BLaER1 treated with 17β-estradiol and CSF1 and Interleukin-3, amounts not matched to agents 10 nM and 100 nM (cell line): ENCODE data around the gene INS.

Experiments used
- H3K27ac ChIP-seq, 11 experiments: shearing (Covaris generic); formaldehyde crosslinking; 2 replicates each; pipeline ENCODE4 v1.8.1; 2022
- H3K27me3 ChIP-seq, 11 experiments: shearing (Covaris generic); formaldehyde crosslinking; 2 replicates each; pipeline ENCODE4 v1.8.1; 2022
- H3K36me3 ChIP-seq, 11 experiments: shearing (Covaris generic); formaldehyde crosslinking; 2 replicates each; pipeline ENCODE4 v1.8.1; 2022
- H3K4me1 ChIP-seq, 10 experiments: shearing (Covaris generic); formaldehyde crosslinking; 2 replicates each; pipeline ENCODE4 v1.8.1; 2022
- H3K4me2 ChIP-seq, 11 experiments: shearing (Covaris generic); formaldehyde crosslinking; 2 replicates each; pipeline ENCODE4 v1.8.1; 2022
- H3K4me3 ChIP-seq, 10 experiments: shearing (Covaris generic); formaldehyde crosslinking; 2 replicates each; pipeline ENCODE4 v1.8.1; 2022
- H3K9ac ChIP-seq, 11 experiments: shearing (Covaris generic); formaldehyde crosslinking; 2 replicates each; pipeline ENCODE4 v1.8.1; 2022
- H3K9me3 ChIP-seq, 11 experiments: shearing (Covaris generic); formaldehyde crosslinking; replicated peaks in 1 of 11; 2 replicates each; pipeline ENCODE4 v1.8.1; 2022
- H4K20me1 ChIP-seq, 11 experiments: shearing (Covaris generic); formaldehyde crosslinking; 2 replicates each; pipeline ENCODE4 v1.8.1; 2022
- Cebpa-rat ChIP-seq, 11 experiments: shearing (Covaris generic); IDR thresholded peaks; 2 replicates each; pipeline ENCODE4 v1.8.1; 2022

The INS gene

DNA sequence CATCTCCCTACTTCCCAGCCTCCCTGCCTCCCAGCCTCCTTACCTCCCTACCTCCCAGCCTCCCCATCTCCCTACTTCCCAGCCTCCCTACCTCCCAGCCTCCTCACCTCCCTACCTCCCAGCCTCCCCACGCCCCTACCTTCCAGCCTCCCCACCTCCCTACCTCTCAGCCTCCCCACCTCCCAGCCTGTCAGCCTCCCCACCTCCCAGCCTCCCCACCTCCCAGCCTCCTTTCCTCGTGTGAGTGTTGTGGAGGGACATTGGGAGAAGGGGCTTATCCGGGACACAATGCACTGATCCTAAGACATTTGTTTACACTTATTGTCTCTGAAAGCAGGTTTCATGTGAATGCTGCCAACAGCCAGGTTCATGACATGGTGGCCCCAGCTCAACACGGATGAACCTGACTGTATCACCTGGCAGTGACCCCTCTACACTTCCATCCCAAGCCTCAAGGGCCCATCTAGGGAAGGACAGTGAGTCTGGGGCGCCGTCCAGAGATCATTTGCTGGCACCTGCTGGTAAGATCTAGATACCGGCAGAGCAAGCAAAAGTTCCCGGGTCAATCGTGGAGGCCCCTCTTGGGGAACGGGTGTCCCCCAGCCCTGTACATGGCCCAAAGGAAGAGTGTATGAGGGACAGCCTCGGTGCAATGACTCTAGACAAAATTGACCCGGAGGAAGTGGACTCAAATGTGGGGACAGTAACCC is 45.1 kb upstream of the INS start:
- no peak overlapping the region for H3K4me2 ChIP-seq
- H3K4me3 ChIP-seq: no peak overlapping the region
- no peaks in the 10 kb centered on the region for H3K36me3 ChIP-seq
- H3K27me3 ChIP-seq: no peaks in the 10 kb centered on the region
- TF ChIP-seq Cebpa-rat (IDR thresholded peaks at IDR 0.05): no peak
- no peak overlapping the region for H3K27ac ChIP-seq
- peaks cover 0 to 14% (median 0%) of the 10 kb centered on the region in 11 experiments; a peak in 2 of 22 replicates for H4K20me1 ChIP-seq
- H3K4me1 ChIP-seq: peaks cover 0 to 24% (median 19%) of the 10 kb centered on the region in 10 experiments; a peak in 15 of 20 replicates
- peaks cover 0 to 8% (median 3%) of the 10 kb centered on the region in 11 experiments; a peak in 5 of 22 replicates for H3K9me3 ChIP-seq
- no peak overlapping the region for H3K9ac ChIP-seq

DNA sequence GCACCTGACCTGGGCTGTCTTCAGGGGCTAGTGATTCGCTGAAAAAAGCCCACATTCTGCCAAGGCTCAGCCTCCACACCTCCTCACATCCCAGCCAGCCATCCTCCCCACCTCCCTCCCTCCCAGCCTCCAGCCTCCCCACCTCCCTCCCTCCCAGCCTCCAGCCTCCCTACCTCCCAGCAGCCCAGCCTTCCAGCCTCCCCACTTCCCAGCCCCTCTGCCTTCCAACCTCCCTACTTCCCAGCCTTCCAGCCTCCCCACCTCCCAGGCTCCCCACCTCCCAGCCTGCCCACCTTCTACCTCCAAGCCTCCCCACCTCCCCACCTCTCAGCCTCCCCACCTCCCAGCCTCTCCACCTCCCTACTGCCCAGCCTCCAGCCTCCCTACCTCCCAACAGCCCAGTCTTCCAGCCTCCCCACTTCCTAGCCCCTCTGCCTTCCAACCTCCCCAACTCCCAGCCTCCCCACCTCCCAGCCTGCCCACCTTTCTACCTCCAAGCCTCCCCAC is 44.3 kb upstream of the INS start:
- H4K20me1 ChIP-seq: peaks cover 0 to 12% (median 0%) of the 10 kb centered on the region in 11 experiments; a peak in 1 of 22 replicates
- no peak for TF ChIP-seq Cebpa-rat (IDR thresholded peaks at IDR 0.05)
- H3K9me3 ChIP-seq: peaks cover 0 to 16% (median 5%) of the 10 kb centered on the region in 11 experiments; a peak in 5 of 22 replicates
- no peaks in the 10 kb centered on the region for H3K36me3 ChIP-seq
- no peak overlapping the region for H3K4me2 ChIP-seq
- H3K4me3 ChIP-seq: no peak overlapping the region
- H3K9ac ChIP-seq: no peak overlapping the region
- peaks cover 0 to 24% (median 19%) of the 10 kb centered on the region in 10 experiments; a peak in 15 of 20 replicates for H3K4me1 ChIP-seq
- no peaks in the 10 kb centered on the region for H3K27me3 ChIP-seq
- no peak overlapping the region for H3K27ac ChIP-seq

GRCh38 chr11:2204361-2205213 is 43.6 kb upstream of the INS start:
- H3K36me3 ChIP-seq: no peaks in the 10 kb centered on the region
- no peak overlapping the region for H3K4me2 ChIP-seq
- peaks cover 0 to 24% (median 19%) of the 10 kb centered on the region in 10 experiments; a peak in 15 of 20 replicates for H3K4me1 ChIP-seq
- peaks cover 0 to 7% (median 0%) of the 10 kb centered on the region in 11 experiments; a peak in 2 of 22 replicates for H4K20me1 ChIP-seq
- H3K9me3 ChIP-seq: peaks cover 0 to 17% (median 5%) of the 10 kb centered on the region in 11 experiments; a peak in 5 of 22 replicates
- H3K27ac ChIP-seq: no peak overlapping the region
- no peak overlapping the region for H3K9ac ChIP-seq
- no peaks in the 10 kb centered on the region for H3K27me3 ChIP-seq
- no peak for TF ChIP-seq Cebpa-rat (IDR thresholded peaks at IDR 0.05)
- H3K4me3 ChIP-seq: no peak overlapping the region

- no peak overlapping the region for H3K4me3 ChIP-seq
- peak overlapping the region in 8 of 11 experiments; percentile 56 to 77 (median 65); a peak in 9 of 22 replicates for H3K4me2 ChIP-seq
- peaks cover 7 to 33% (median 28%) of the 10 kb centered on the region in 10 experiments; a peak in 19 of 20 replicates for H3K4me1 ChIP-seq
- H4K20me1 ChIP-seq: peaks cover 0 to 7% (median 0%) of the 10 kb centered on the region in 11 experiments; a peak in 2 of 22 replicates
- TF ChIP-seq Cebpa-rat (IDR thresholded peaks at IDR 0.05): no peak
- H3K27me3 ChIP-seq: no peaks in the 10 kb centered on the region
- H3K9me3 ChIP-seq: peaks cover 0 to 17% (median 5%) of the 10 kb centered on the region in 11 experiments; a peak in 5 of 22 replicates
- peak overlapping the region in 2 of 11 experiments; percentile 14 to 16; a peak in 2 of 22 replicates for H3K9ac ChIP-seq
- no peaks in the 10 kb centered on the region for H3K36me3 ChIP-seq
- peak overlapping the region in 1 of 11 experiments; percentile 21; a peak in 1 of 22 replicates for H3K27ac ChIP-seq
Observed at GRCh38 chr11:2203440-2204259, 42.6 kb upstream of the INS start.

DNA sequence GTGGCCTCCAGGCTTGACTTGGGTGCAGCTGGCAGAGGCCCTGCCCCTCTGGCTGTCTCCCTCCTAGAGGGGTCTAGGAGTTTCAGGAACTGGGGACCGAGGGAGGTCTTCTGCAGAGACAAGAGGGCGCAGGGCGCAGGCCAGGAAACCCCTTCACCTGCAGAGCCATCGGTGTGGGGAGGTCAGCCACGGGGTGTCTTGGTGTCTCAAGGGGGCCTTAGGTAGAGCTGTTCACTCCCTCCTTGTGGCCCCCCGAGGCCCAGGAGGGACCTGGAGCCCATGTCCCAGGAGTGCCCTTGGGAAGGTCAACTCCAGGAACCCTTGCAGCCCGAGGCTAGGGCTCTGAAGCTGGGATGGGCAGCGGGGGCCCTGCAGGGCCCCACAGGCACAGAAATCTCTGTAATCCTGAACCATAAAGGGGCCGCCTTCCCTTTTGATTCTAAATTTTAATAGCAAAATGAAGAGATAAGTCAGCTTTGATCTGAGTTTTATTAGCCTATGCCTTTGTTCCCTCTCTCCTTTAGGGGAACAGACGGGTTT is 42.0 kb upstream of the INS start:
- no peak for TF ChIP-seq Cebpa-rat (IDR thresholded peaks at IDR 0.05)
- Histone ChIP-seq H3K4me1 (peaks cover 13 to 40% (median 34%) of the 10 kb centered on the region in 10 experiments; a peak in 19 of 20 replicates), H3K9ac (peak overlapping the region in 2 of 11 experiments; percentile 14 to 16; a peak in 2 of 22 replicates), H3K27ac (peak overlapping the region in 1 of 11 experiments; percentile 21; a peak in 1 of 22 replicates), H3K36me3 (no peaks in the 10 kb centered on the region), H3K27me3 (no peaks in the 10 kb centered on the region), H4K20me1 (peaks cover 0 to 9% (median 0%) of the 10 kb centered on the region in 11 experiments; a peak in 2 of 22 replicates), H3K4me3 (no peak overlapping the region), H3K4me2 (peak overlapping the region in 8 of 11 experiments; percentile 56 to 77 (median 65); a peak in 14 of 22 replicates), H3K9me3 (peaks cover 0 to 17% (median 5%) of the 10 kb centered on the region in 11 experiments; a peak in 5 of 22 replicates)

GRCh38 chr11:2202071-2202899 is 41.3 kb upstream of the INS start:
- H3K27me3 ChIP-seq: no peaks in the 10 kb centered on the region
- no peak overlapping the region; a peak in 1 of 22 replicates for H3K9ac ChIP-seq
- no peak overlapping the region for H3K27ac ChIP-seq
- H3K36me3 ChIP-seq: no peaks in the 10 kb centered on the region
- peak overlapping the region in 9 of 11 experiments; percentile 27 to 78 (median 65); a peak in 18 of 22 replicates for H3K4me2 ChIP-seq
- peaks cover 0 to 16% (median 2%) of the 10 kb centered on the region in 11 experiments; a peak in 5 of 22 replicates for H3K9me3 ChIP-seq
- no peak overlapping the region for H3K4me3 ChIP-seq
- H4K20me1 ChIP-seq: peaks cover 0 to 9% (median 0%) of the 10 kb centered on the region in 11 experiments; a peak in 3 of 22 replicates
- H3K4me1 ChIP-seq: peaks cover 19 to 46% (median 41%) of the 10 kb centered on the region in 10 experiments; a peak in 19 of 20 replicates
- no peak for TF ChIP-seq Cebpa-rat (IDR thresholded peaks at IDR 0.05)

DNA sequence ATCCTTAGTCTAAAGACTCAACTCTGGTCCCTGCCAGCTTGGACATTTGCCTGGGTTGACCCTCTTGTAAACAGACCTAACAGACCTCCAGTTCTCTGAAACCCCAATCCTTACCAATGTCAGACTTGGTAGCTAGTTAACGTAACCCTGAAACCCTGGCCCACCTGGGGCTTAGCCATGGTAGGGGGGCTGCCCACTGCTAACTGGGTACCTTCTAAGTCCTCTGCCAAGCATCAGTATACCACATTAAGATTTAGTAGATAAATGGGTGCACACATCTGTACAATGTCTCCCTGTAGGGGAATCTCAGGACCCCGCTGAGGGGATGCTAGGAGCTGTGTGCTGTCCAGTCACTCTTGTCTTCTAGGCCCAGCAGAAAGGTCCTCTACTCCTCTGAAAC is 40.5 kb upstream of the INS start:
- Histone ChIP-seq H3K27me3 (peaks cover 0 to 6% (median 4%) of the 10 kb centered on the region in 11 experiments; a peak in 12 of 22 replicates), H3K27ac (no peak overlapping the region), H3K4me1 (peaks cover 19 to 52% (median 44%) of the 10 kb centered on the region in 10 experiments; a peak in 19 of 20 replicates), H4K20me1 (peaks cover 0 to 9% (median 0%) of the 10 kb centered on the region in 11 experiments; a peak in 3 of 22 replicates), H3K4me3 (no peak overlapping the region), H3K36me3 (no peaks in the 10 kb centered on the region), H3K4me2 (peak overlapping the region in 6 of 11 experiments; percentile 61 to 77 (median 67); a peak in 9 of 22 replicates), H3K9me3 (peaks cover 0 to 14% (median 0%) of the 10 kb centered on the region in 11 experiments; a peak in 2 of 22 replicates), H3K9ac (no peak overlapping the region)
- TF ChIP-seq Cebpa-rat (IDR thresholded peaks at IDR 0.05): no peak
